WTC11 (cell line): Measurements from ENCODE around the gene RNGTT.

Experiments used
- CREM ChIP-seq: sonication (generic); formaldehyde crosslinking; IDR thresholded peaks from 2 replicates; pipeline ENCODE4 v1.8.1; 2022; ENCODE audit warnings: mild to moderate bottlenecking, missing genetic modification reagents, moderate library complexity
- NR1H2 ChIP-seq: sonication (generic); formaldehyde crosslinking; IDR thresholded peaks from 2 replicates; pipeline ENCODE4 v1.9.0; 2021; ENCODE audit warnings: mild to moderate bottlenecking, moderate library complexity, missing genetic modification reagents
- NR2C2 ChIP-seq: sonication (generic); formaldehyde crosslinking; IDR thresholded peaks from 2 replicates; pipeline ENCODE4 v1.8.0; 2022; ENCODE audit warnings: mild to moderate bottlenecking, missing genetic modification reagents
- TEAD4 ChIP-seq: sonication (generic); formaldehyde crosslinking; IDR thresholded peaks from 2 replicates; pipeline ENCODE4 v1.8.0; 2022; ENCODE audit warnings: mild to moderate bottlenecking, missing genetic modification reagents
- ZNF263 ChIP-seq: sonication (generic); formaldehyde crosslinking; IDR thresholded peaks from 2 replicates; pipeline ENCODE4 v1.8.1; 2022; ENCODE audit warnings: low read depth, mild to moderate bottlenecking, moderate library complexity, missing genetic modification reagents
- TF ChIP-seq, protein P1 (sequence below): fragments of 200-600 bp; IDR thresholded peaks from 2 replicates; pipeline ENCODE4 v1.8.0; 2022; ENCODE audit warnings: antibody characterized with exemption

DNA sequence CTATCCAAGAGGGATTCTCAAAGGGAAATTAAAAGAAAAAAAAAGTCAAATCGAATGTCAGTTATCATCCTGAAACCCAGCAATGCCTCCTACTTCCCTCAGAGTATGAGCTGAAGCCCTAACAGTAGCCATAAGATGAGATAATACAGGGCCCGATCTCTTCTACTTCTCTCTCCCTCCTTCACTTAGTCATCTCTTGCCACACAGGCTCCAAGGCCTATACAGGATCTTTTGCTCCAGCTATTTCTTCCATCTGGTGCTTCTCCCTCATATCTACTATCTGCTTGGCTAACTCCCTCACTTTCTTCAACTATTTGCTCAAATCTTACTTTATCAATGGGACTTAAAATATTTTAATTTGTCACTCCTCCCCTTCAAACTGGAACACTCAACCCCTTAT lies 215.3 kb downstream of the RNGTT start:
- TF ChIP-seq, protein P1, sequence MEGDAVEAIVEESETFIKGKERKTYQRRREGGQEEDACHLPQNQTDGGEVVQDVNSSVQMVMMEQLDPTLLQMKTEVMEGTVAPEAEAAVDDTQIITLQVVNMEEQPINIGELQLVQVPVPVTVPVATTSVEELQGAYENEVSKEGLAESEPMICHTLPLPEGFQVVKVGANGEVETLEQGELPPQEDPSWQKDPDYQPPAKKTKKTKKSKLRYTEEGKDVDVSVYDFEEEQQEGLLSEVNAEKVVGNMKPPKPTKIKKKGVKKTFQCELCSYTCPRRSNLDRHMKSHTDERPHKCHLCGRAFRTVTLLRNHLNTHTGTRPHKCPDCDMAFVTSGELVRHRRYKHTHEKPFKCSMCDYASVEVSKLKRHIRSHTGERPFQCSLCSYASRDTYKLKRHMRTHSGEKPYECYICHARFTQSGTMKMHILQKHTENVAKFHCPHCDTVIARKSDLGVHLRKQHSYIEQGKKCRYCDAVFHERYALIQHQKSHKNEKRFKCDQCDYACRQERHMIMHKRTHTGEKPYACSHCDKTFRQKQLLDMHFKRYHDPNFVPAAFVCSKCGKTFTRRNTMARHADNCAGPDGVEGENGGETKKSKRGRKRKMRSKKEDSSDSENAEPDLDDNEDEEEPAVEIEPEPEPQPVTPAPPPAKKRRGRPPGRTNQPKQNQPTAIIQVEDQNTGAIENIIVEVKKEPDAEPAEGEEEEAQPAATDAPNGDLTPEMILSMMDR, result no peak
- TF ChIP-seq NR1H2 (CRISPR knock-in tag) (no peak), TEAD4 (CRISPR knock-in tag) (no peak), NR2C2 (no peak), CREM (CRISPR knock-in tag) (no peak), ZNF263 (CRISPR knock-in tag) (no peak)
